NCI-H526 treated with DMSO at 0.1 percent for 48 hours (cell line): ENCODE results near the gene NME9.

Experiments used
- DNase-seq: peaks from one replicate; lab custom pipeline; 2025; lab: John Stamatoyannopoulos, UW

Gene NME9

GRCh38 chr3:138332472-138333073 lies 2.9 kb upstream of the NME9 start:
- DNase-seq, result peak; percentile 8

GRCh38 chr3:138331143-138331894 lies 1.7 kb upstream of the NME9 start:
- no peak for DNase-seq

GRCh38 chr3:138329984-138330293 lies 288 bp upstream of the NME9 start:
- no peak for DNase-seq

GRCh38 chr3:138328341-138328740 lies 1.3 kb downstream of the NME9 start:
- DNase-seq, result no peak

DNA sequence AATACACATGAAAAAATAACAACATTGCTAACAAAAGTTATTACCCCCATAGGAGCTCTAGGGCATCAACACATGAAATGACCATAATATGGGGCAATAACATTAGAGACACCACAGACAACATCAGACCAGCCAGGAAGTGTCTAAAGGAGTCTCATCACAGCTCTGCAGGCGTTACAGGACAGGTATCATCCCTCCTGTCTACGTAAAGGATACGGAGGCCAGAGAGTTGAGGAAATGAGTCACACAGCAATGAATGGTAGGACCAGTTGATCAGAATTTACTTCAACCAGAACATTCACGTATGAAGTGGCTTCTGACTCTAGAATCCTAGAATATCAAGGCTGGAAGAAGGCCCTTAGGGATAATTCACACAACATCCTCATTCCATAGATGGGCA lies 1.8 kb downstream of the NME9 start:
- DNase-seq, result no peak

DNA sequence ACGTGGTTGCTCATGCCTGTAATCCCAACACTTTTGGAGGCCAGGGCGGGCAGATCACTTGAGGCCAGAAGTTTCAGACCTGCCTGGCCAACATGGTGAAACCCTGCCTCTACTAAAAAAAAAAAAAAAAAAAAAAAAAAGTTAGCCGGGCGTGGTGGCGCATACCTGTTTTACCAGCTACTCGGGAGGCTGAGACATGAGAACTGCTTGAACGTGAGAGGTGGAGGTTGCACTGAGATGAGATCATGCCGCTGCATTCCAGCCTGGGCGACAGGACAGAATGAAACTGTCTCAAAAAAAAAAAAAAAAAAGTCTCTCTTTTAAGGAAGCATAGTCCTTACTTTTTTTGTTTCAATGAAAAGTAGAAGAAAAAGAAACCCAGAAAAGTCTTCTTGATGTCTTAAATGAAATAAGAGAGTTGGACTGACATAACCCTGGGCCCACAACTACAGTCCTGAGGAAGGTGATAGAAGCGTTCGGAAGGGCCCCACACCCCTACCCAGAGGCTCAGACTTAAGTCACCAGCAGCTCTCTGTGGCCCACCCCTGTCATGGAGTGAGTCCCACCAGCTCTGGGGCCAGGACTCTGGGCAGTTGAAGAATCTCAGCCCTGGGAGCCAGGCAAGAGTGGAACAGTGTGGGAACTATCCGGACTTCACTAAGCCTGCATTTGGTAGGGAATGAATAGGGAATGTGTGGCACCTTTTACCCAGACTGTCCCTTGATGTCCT lies 2.6 kb downstream of the NME9 start:
- no peak for DNase-seq

- no peak for DNase-seq
Measured at GRCh38 chr3:138325990-138326389, 3.7 kb downstream of the NME9 start.

DNA sequence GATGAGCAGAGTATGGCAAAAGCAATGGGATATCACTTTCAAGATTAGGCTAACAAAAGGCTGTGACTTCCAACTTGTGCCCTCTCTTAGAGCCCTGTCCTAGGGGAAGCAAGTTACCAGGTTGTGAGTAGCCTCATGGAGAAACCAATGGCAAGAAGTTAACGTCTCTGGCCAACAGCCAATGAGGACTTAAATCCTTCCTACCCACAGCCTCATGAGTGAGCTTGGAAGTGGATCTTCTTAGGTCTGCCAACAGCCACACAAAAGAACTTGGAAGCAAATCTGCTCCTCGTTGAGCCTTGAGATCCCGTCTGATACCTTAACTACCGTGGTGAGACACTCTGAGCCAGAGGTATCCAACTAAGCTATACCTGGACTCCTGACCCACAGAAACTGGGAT lies 5.7 kb downstream of the NME9 start:
- no peak for DNase-seq

- DNase-seq, result no peak
Measured at GRCh38 chr3:138317687-138318086, 12.0 kb downstream of the NME9 start.

- no peak for DNase-seq
Measured at GRCh38 chr3:138314751-138315150, 14.9 kb downstream of the NME9 start.

DNA sequence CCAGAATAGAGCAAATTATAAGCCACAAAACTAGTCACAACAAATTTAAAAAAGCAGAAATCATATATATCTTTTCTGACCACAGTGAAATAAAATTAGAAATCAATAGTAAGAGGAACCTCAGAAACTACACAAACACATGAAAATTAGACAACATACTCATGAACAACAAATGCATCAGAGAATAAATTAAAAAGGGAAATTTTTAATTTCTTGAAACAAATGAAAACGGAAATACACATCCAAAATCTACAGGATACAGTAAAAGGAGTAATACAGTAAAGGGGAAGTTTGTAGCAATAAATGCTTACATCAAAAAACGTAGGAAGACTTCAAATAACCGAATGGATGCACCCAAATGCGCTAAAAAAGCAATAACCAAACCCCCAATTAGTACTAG lies 19.2 kb downstream of the NME9 start:
- no peak for DNase-seq

- no peak for DNase-seq
Measured at GRCh38 chr3:138308783-138309182, 20.9 kb downstream of the NME9 start.

- DNase-seq, result no peak
Measured at GRCh38 chr3:138307899-138308298, 21.8 kb downstream of the NME9 start.

- DNase-seq, result no peak
Measured at GRCh38 chr3:138303474-138303873, 26.2 kb downstream of the NME9 start.

DNA sequence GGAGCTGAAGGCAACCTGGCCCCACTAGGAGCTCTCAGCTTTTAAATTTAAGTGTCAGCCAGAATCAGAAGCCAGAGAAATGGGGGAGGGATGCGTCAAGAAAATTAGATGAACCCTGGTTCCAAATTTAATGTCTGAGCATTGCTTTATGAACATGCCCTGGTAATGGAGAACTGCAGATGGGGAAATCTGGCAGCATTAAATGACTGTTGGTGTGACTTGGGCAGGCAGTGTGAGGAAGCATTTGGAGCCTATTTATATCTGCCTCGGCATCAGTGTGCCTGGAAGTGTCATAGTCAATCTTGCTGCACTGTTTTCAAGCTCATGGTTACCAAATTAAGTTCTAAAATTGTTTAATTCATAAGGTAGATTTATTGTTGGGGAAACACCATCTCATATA lies 29.0 kb downstream of the NME9 start:
- DNase-seq, result no peak

GRCh38 chr3:138297876-138298275 lies 31.8 kb downstream of the NME9 start:
- no peak for DNase-seq

DNA sequence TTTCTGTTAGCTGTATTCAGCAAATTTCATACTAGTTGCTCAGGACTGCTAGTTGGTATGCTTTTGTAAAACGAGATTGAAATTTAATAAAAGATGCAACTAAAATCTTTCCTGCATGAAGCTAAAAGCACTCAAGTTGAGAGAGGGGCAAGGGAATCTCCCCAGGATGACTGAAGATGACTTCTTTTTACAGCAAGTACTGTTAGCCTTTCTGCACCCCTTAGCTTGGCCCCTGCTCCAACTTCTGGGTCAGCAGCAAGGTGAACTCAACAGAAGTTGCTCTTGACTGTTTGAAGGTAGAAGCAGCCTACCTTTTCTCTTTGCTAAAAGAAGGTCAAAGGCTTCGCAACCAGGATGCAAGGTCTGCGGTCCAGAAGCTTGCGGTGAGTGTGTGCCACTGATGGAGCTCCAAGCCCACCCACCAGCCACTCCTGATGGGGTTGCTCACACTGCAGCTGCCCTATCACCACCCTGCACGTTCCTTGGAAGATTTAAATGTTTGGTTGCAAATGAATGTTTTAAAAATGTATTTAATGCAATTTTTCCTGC lies 32.5 kb downstream of the NME9 start:
- DNase-seq, result no peak

GRCh38 chr3:138296639-138297038 lies 33.0 kb downstream of the NME9 start:
- no peak for DNase-seq

DNA sequence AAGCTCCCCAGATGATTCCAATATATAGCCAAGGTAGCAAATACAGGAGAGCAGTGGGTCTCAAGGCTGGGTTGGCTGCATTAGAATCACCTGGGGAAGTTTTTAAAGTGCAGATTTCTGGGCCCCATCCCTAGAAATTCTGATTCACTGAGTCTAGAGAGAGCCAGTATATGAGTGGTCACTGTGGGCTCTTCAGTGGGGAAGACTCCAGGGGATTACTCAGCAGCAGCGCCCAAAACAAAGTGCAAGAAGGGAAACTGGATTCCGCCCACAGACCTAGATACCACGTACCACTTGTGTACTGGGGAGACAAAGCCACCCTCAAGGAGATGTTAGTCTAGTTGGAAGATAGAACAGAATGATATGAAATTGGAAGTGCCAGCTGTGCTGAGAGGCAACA lies 40.0 kb downstream of the NME9 start:
- no peak for DNase-seq

DNA sequence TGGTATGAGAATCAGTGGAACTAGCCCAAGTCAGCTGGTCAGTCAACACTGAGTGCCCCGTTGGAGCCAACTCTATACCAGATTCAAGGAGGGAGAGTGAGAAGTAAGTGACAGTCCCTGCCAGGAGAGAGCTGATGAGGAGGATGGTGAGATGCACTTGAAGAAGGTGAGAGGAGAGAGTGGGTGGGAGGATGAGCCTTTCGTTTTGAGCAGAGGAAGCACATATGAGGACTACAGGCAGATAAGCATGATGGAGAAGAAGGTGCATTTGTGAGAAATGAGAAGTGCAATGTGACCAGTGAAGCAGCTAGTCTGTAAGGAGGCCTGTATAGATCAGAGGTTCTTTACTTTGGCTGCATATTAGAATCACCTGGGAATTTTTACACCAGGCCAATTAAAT lies 40.4 kb downstream of the NME9 start:
- DNase-seq, result no peak

- DNase-seq, result no peak
Measured at GRCh38 chr3:138284957-138285477, 44.6 kb downstream of the NME9 start.

DNA sequence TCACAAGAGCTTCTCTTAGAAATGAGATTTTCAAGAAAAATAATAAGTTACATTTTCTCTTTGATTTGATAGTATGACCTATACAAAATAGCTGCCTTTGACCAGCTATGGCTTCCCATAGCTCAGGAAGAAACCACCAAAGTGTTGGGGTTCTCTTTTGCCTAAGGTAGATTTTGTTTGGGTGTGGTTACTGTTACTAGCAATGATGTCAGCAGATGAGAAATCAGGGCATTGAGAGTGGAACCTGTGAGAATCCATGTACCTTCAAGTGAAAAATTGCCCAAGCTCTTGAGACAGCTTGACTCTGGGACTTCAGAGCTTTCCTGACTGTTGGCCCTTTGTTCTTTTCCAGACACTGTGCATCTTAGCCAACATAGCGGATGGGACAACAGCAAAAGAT lies 45.6 kb downstream of the NME9 start:
- no peak for DNase-seq

DNA sequence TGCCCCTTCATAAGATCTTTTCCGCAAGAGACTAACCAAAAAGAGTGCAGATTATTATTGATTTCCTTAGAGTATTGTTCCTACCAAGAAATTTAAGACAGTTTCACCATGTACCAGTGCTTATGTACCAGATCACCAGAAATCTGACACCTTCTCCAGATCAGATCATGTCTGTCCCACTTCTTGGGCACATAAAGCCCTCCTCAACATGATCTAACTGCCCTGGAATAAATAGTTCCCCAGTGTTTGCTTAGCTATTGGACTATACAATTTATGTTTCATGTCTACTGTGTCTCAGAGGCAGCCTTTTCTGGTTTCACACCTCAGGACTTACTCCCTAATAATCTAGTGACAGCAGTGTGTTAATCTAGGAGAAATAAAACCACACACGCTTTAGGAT lies 46.8 kb downstream of the NME9 start:
- DNase-seq, result no peak
